PFSK-1 (cell line): ENCODE results near the gene RUNX1.

Experiments
- FOXP2 ChIP-seq: optimal IDR thresholded peaks from 2 replicates; pipeline ENCODE3; 2011; ENCODE audit warnings: borderline replicate concordance, control low read depth, inconsistent platforms; ENCODE audit not compliant: insufficient read depth; ENCODE audit errors: extremely low read length, extremely low read depth
- POLR2AphosphoS5 ChIP-seq: IDR thresholded peaks from 2 replicates; pipeline ENCODE4 v1.6.1; 2012; ENCODE audit warnings: low read depth, mild to moderate bottlenecking, control low read depth, low read length, moderate library complexity
- REST ChIP-seq, 2 experiments: IDR thresholded peaks; 2 replicates each; pipeline versions ENCODE4 v1.6.1 to v1.8.0; 2011 to 2012; ENCODE audit warnings: low read depth in 2 of 2, low read length in 2 of 2, control low read depth in 1 of 2, inconsistent platforms in 1 of 2, mild to moderate bottlenecking in 1 of 2, moderate library complexity in 1 of 2; ENCODE audit not compliant: insufficient read depth in 1 of 2
- SIN3A ChIP-seq: IDR thresholded peaks from 2 replicates; pipeline ENCODE4 v1.6.1; 2012; ENCODE audit warnings: mild to moderate bottlenecking, low read length, moderate library complexity, borderline replicate concordance; ENCODE audit not compliant: insufficient read depth
- TAF1 ChIP-seq: IDR thresholded peaks from 2 replicates; pipeline ENCODE4 v1.6.1; 2012; ENCODE audit warnings: low read length, control low read depth, borderline replicate concordance; ENCODE audit not compliant: insufficient read depth

- TF ChIP-seq TAF1 (no peak), POLR2AphosphoS5 (no peak), SIN3A (no peak), FOXP2 (no peak), REST (IDR thresholded peaks at IDR 0.05; ENCODE audit: insufficient read depth in 1 of 2, low read depth in 2 of 2, low read length in 2 of 2) (no peak)
These were observed 170.2 kb downstream of the RUNX1 start for GRCh38 chr21:34878940-34879339.
